NT2/D1 (cell line): ENCODE data around the gene MAP3K20.

Experiments used
- DNase-seq: peaks from one replicate; pipeline ENCODE4 v3.0.0-alpha.2; 2011; ENCODE audit warnings: low read depth, low spot score
- H3K27me3 ChIP-seq: 2 replicates; pipeline ENCODE4 v1.6.0; 2011; ENCODE audit warnings: mild to moderate bottlenecking; ENCODE audit not compliant: insufficient read length, insufficient read depth
- H3K36me3 ChIP-seq: 2 replicates; pipeline ENCODE4 v1.6.1; 2011; ENCODE audit warnings: mild to moderate bottlenecking, low read length, mixed read lengths; ENCODE audit not compliant: insufficient read depth, insufficient read length
- H3K4me1 ChIP-seq: 2 replicates; pipeline ENCODE4 v1.5.1; 2011; ENCODE audit not compliant: insufficient read depth, insufficient read length
- H3K4me3 ChIP-seq: 2 replicates; pipeline ENCODE4 v1.5.1; 2011; ENCODE audit warnings: low read depth; ENCODE audit not compliant: insufficient read length
- H3K9ac ChIP-seq: 2 replicates; pipeline ENCODE4 v1.6.0; 2011; ENCODE audit warnings: low read depth; ENCODE audit not compliant: insufficient read length
- H3K9me3 ChIP-seq: 2 replicates; pipeline ENCODE4 v1.5.1; 2011; ENCODE audit warnings: mild to moderate bottlenecking, low read length; ENCODE audit not compliant: insufficient read depth
- SUZ12 ChIP-seq: IDR thresholded peaks from 2 replicates; pipeline ENCODE4 v1.6.1; 2011; ENCODE audit not compliant: insufficient read length, insufficient read depth; ENCODE audit errors: extremely low read depth
- YY1 ChIP-seq: IDR thresholded peaks from 2 replicates; pipeline ENCODE4 v1.6.1; 2011; ENCODE audit not compliant: insufficient read length, insufficient read depth
- ZNF274 ChIP-seq: IDR thresholded peaks from 2 replicates; pipeline ENCODE4 v1.6.1; 2011; ENCODE audit warnings: mild to moderate bottlenecking, low read depth, low read length

Gene MAP3K20

GRCh38 chr2:173141666-173142065, 66.0 kb downstream of the MAP3K20 start:
- no peak for DNase-seq
- Histone ChIP-seq H3K4me1 (no peaks in the 10 kb centered on the region), H3K36me3 (peaks cover 2% of the 10 kb centered on the region), H3K27me3 (no peaks in the 10 kb centered on the region), H3K9ac (no peak overlapping the region), H3K4me3 (no peak overlapping the region), H3K9me3 (peaks cover 23% of the 10 kb centered on the region)
- TF ChIP-seq ZNF274 (no peak), SUZ12 (no peak)

GRCh38 chr2:173145454-173145853, 69.8 kb downstream of the MAP3K20 start:
- no peak for DNase-seq
- Histone ChIP-seq H3K4me3 (no peak overlapping the region), H3K9ac (no peak overlapping the region), H3K9me3 (peaks cover 23% of the 10 kb centered on the region), H3K27me3 (no peaks in the 10 kb centered on the region), H3K4me1 (no peaks in the 10 kb centered on the region), H3K36me3 (no peaks in the 10 kb centered on the region)
- TF ChIP-seq YY1 (no peak), ZNF274 (no peak), SUZ12 (no peak)

DNA sequence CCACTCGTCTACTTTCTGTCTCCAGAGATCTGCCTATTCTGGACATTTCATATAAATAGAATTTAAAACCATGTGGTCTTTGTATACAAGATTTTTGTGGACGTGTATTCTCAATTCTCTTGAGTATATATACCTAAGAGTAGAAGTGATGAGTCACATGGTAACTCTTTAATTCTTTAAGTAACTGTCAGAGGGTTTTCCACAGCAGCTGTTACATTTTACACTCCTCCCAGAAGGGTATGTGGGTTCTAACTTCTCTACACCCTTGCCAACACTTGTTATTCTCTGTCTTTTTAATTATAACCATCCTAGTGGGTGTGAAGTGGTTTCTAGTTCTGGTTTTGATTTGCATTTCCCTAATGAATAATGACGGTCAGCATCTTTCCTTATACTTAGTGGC, 70.9 kb downstream of the MAP3K20 start:
- Histone ChIP-seq H3K9me3 (peaks cover 17% of the 10 kb centered on the region), H3K4me1 (no peaks in the 10 kb centered on the region), H3K27me3 (no peaks in the 10 kb centered on the region), H3K9ac (no peak overlapping the region), H3K4me3 (no peak overlapping the region), H3K36me3 (no peaks in the 10 kb centered on the region)
- no peak for DNase-seq
- no peak for TF ChIP-seq ZNF274
- no peak for TF ChIP-seq YY1
- TF ChIP-seq SUZ12 = no peak

- Histone ChIP-seq H3K36me3 (no peaks in the 10 kb centered on the region), H3K4me3 (no peak overlapping the region), H3K27me3 (no peaks in the 10 kb centered on the region), H3K4me1 (no peaks in the 10 kb centered on the region), H3K9me3 (peaks cover under 1% of the 10 kb centered on the region; the same call in 1 of the 2 replicates), H3K9ac (no peak overlapping the region)
- TF ChIP-seq YY1 = no peak
- TF ChIP-seq SUZ12 = no peak
- no peak for TF ChIP-seq ZNF274
- no peak for DNase-seq
These were observed 72.9 kb downstream of the MAP3K20 start for GRCh38 chr2:173148520-173148919.

- no peak for DNase-seq
- H3K4me3 ChIP-seq = no peak overlapping the region
- H3K27me3 ChIP-seq = no peaks in the 10 kb centered on the region
- TF ChIP-seq YY1 = no peak
- TF ChIP-seq SUZ12 = no peak
- no peak for TF ChIP-seq ZNF274
- H3K4me1 ChIP-seq = no peaks in the 10 kb centered on the region
- no peaks in the 10 kb centered on the region for H3K9me3 ChIP-seq
- no peak overlapping the region for H3K9ac ChIP-seq
- H3K36me3 ChIP-seq = no peaks in the 10 kb centered on the region
These were observed 73.8 kb downstream of the MAP3K20 start for GRCh38 chr2:173149491-173149890.

DNA sequence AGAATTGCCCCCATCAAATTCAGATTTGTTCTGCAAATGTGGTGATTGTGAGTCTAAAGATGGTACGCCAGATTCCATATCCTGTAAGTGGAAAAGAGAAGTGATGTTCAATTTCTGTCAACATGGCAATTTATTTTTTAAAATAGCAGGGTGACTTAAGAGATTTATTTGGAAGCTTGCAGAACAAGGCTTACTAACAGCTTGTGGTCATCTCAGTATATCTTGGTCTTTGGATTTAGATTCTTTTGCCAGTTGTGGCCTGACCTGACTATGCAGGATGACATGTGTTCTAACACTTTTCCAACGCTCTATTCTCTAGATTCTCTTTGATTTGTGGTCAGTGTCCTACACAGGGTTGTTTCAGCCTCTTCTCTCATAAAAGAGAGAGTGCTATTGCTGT, 74.4 kb downstream of the MAP3K20 start:
- DNase-seq = no peak
- no peak for TF ChIP-seq ZNF274
- no peak for TF ChIP-seq YY1
- TF ChIP-seq SUZ12 = no peak
- Histone ChIP-seq H3K36me3 (no peaks in the 10 kb centered on the region), H3K9me3 (no peaks in the 10 kb centered on the region), H3K4me3 (no peak overlapping the region), H3K9ac (no peak overlapping the region), H3K27me3 (no peaks in the 10 kb centered on the region), H3K4me1 (no peaks in the 10 kb centered on the region)

DNA sequence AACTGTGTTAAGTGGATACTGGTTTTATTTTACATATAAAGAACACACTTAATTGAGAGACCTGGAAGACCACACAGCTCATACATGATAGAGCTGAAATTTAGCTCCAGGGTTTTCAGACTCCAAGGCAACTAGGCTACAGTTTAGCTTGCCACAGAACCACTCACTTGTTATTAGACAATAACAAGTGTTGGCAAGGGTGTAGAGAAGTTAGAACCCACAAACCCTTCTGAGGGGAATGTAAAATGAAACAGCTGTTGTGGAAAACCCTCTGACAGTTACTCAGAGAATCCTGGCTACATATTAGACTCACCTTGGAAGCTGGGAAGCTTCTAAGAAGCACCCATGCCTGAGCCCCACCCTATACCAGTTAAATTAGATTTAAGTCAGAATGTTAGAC, 75.3 kb downstream of the MAP3K20 start:
- Histone ChIP-seq H3K9ac (no peak overlapping the region), H3K4me1 (no peaks in the 10 kb centered on the region), H3K9me3 (peaks cover 4% of the 10 kb centered on the region; the same call in 1 of the 2 replicates), H3K27me3 (no peaks in the 10 kb centered on the region), H3K36me3 (no peaks in the 10 kb centered on the region), H3K4me3 (no peak overlapping the region)
- no peak for DNase-seq
- TF ChIP-seq ZNF274 = no peak
- TF ChIP-seq YY1 = no peak
- TF ChIP-seq SUZ12 = no peak
